ENCODE data around the gene TBX3.

GRCh38 chr12:114664651-114665320 is 19.2 kb downstream of the TBX3 start:
- no peak for TF ChIP-seq POLR2A (IDR thresholded peaks at IDR 0.05)
- TF ChIP-seq, protein P1, sequence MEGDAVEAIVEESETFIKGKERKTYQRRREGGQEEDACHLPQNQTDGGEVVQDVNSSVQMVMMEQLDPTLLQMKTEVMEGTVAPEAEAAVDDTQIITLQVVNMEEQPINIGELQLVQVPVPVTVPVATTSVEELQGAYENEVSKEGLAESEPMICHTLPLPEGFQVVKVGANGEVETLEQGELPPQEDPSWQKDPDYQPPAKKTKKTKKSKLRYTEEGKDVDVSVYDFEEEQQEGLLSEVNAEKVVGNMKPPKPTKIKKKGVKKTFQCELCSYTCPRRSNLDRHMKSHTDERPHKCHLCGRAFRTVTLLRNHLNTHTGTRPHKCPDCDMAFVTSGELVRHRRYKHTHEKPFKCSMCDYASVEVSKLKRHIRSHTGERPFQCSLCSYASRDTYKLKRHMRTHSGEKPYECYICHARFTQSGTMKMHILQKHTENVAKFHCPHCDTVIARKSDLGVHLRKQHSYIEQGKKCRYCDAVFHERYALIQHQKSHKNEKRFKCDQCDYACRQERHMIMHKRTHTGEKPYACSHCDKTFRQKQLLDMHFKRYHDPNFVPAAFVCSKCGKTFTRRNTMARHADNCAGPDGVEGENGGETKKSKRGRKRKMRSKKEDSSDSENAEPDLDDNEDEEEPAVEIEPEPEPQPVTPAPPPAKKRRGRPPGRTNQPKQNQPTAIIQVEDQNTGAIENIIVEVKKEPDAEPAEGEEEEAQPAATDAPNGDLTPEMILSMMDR (IDR thresholded peaks at IDR 0.05), result no peak
